Muscle layer of colon (tissue), 2 donors: ENCODE data around the gene TXN2.

Experiments
- H3K27ac ChIP-seq: one replicate; pipeline ENCODE4 v1.7.0; 2013; ENCODE audit warnings: low read depth, mild to moderate bottlenecking, low read length, moderate library complexity
- H3K27me3 ChIP-seq, 2 donors: one replicate each; pipeline ENCODE4 v1.7.0; 2013; ENCODE audit warnings: low read length in 2 of 2, mild to moderate bottlenecking in 2 of 2; ENCODE audit not compliant: insufficient read depth in 2 of 2, control insufficient read depth in 1 of 2
- H3K36me3 ChIP-seq: one replicate; pipeline ENCODE4 v1.7.0; 2013; ENCODE audit warnings: mild to moderate bottlenecking, low read length; ENCODE audit not compliant: insufficient read depth
- H3K4me1 ChIP-seq: one replicate; pipeline ENCODE4 v1.7.0; 2013; ENCODE audit warnings: mild to moderate bottlenecking, low read length; ENCODE audit not compliant: insufficient read depth
- H3K4me3 ChIP-seq, 2 donors: one replicate each; pipeline ENCODE4 v1.7.0; 2013; ENCODE audit warnings: low read length in 2 of 2, low read depth in 1 of 2, mild to moderate bottlenecking in 1 of 2, moderate library complexity in 1 of 2
- H3K9ac ChIP-seq: one replicate; pipeline ENCODE4 v1.7.0; 2013; ENCODE audit warnings: low read length
- H3K9me3 ChIP-seq: one replicate; pipeline ENCODE4 v1.7.0; 2013; ENCODE audit warnings: mild to moderate bottlenecking, low read length
- donor health status: abdominal sarcoma.
- donor health status: Adenocarcinoma of cecum.

Gene TXN2

GRCh38 chr22:36478966-36479365 lies 2.5 kb downstream of the TXN2 start:
- H3K4me3 ChIP-seq: no peak overlapping the region
- no peak overlapping the region for H3K9ac ChIP-seq
- H3K36me3 ChIP-seq: peaks cover 59% of the 10 kb centered on the region
- H3K27me3 ChIP-seq: no peaks in the 10 kb centered on the region
- H3K4me1 ChIP-seq: peaks cover 15% of the 10 kb centered on the region
- H3K27ac ChIP-seq: no peak overlapping the region
- H3K9me3 ChIP-seq: no peaks in the 10 kb centered on the region

DNA sequence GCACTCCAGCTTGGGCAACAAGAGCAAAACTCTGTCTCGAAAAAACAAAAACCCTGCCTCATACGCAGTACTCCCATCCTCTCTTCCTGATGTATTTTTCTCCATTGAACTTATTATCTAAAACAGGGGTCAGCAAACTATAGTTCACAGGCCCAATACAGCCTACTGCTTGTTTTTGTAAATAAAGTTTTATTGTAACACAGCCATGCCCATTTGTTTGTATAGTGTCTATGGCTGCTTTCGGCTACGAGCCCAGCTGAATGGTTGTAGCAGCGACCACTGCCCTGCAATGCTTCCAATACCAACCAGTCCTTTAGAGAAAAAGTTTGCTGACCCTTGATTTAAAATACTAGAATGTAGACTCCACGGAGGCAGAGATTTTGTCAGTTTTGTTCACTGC lies 6.1 kb downstream of the TXN2 start:
- Histone ChIP-seq H3K36me3 (peaks cover 69% of the 10 kb centered on the region), H3K27me3 (no peaks in the 10 kb centered on the region), H3K9ac (no peak overlapping the region), H3K4me3 (no peak overlapping the region), H3K4me1 (peaks cover 24% of the 10 kb centered on the region), H3K27ac (no peak overlapping the region), H3K9me3 (no peaks in the 10 kb centered on the region)

DNA sequence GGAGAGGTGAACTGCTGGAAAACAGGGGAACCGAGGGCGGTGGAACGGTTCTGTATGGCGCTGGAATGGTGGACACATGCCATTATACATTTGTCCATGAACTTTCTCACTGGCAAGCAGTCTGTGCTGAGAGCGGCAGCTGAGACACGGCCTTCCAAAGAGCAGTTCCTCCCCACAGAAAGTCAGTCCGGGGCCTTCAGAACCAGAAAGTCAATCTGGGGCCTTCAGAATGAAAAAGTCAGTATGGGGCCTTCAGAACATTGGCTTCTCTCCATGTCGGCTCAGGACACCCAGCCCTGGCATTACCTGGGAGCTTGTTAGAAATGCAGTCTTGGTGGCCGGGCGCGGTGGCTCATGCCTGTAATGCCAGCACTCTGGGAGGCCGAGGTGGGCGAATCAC lies 8.8 kb downstream of the TXN2 start:
- H3K36me3 ChIP-seq: peaks cover 47% of the 10 kb centered on the region
- H3K27ac ChIP-seq: peak overlapping the region; percentile 91
- H3K4me1 ChIP-seq: peaks cover 42% of the 10 kb centered on the region
- no peaks in the 10 kb centered on the region for H3K27me3 ChIP-seq
- peak overlapping the region in 1 of 2 donors; percentile 74 for H3K4me3 ChIP-seq
- peak overlapping the region; percentile 94 for H3K9ac ChIP-seq
- H3K9me3 ChIP-seq: no peaks in the 10 kb centered on the region

- H3K4me3 ChIP-seq: peak overlapping the region in 1 of 2 donors; percentile 74
- H3K4me1 ChIP-seq: peaks cover 54% of the 10 kb centered on the region
- peak overlapping the region; percentile 91 for H3K27ac ChIP-seq
- H3K27me3 ChIP-seq: no peaks in the 10 kb centered on the region
- peak overlapping the region; percentile 94 for H3K9ac ChIP-seq
- H3K36me3 ChIP-seq: peaks cover 36% of the 10 kb centered on the region
- H3K9me3 ChIP-seq: no peaks in the 10 kb centered on the region
Measured at GRCh38 chr22:36471341-36471821, 10.1 kb downstream of the TXN2 start.

GRCh38 chr22:36470994-36471331 lies 10.5 kb downstream of the TXN2 start:
- peak overlapping the region; percentile 94 for H3K9ac ChIP-seq
- peak overlapping the region in 1 of 2 donors; percentile 74 for H3K4me3 ChIP-seq
- H3K36me3 ChIP-seq: peaks cover 33% of the 10 kb centered on the region
- peak overlapping the region; percentile 91 for H3K27ac ChIP-seq
- H3K27me3 ChIP-seq: no peaks in the 10 kb centered on the region
- peaks cover 58% of the 10 kb centered on the region for H3K4me1 ChIP-seq
- H3K9me3 ChIP-seq: no peaks in the 10 kb centered on the region

- peak overlapping the region; percentile 94 for H3K9ac ChIP-seq
- H3K4me1 ChIP-seq: peaks cover 64% of the 10 kb centered on the region
- no peaks in the 10 kb centered on the region for H3K27me3 ChIP-seq
- H3K4me3 ChIP-seq: peak overlapping the region in 1 of 2 donors; percentile 74
- H3K27ac ChIP-seq: peak overlapping the region; percentile 91
- H3K9me3 ChIP-seq: no peaks in the 10 kb centered on the region
- peaks cover 27% of the 10 kb centered on the region for H3K36me3 ChIP-seq
Measured at GRCh38 chr22:36470162-36470993, 11.1 kb downstream of the TXN2 start.

GRCh38 chr22:36469094-36469710 lies 12.2 kb downstream of the TXN2 start:
- H3K27ac ChIP-seq: peak overlapping the region; percentile 91
- peaks cover 15% of the 10 kb centered on the region for H3K36me3 ChIP-seq
- H3K4me1 ChIP-seq: peaks cover 71% of the 10 kb centered on the region
- H3K9me3 ChIP-seq: no peaks in the 10 kb centered on the region
- no peaks in the 10 kb centered on the region for H3K27me3 ChIP-seq
- H3K9ac ChIP-seq: peak overlapping the region; percentile 29
- H3K4me3 ChIP-seq: no peak overlapping the region

DNA sequence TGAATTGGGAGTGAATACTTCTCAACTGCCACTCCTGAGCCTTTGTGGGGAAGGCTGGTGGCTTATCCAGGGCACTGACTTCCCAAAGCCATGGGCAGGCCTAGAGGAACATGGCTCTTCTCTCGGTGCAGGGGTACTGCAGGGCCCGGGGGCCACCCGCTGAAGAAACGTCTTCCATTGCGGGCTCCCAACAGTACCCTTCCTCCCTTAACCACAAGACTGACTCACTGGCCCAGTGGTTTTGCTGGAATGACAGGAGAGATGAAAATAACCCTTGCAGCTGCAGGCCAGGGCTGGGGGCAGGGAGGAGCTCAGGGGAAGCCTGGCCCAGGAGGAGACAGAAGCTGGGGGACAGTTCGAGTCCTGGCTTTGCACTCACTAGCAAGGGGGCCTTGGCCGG lies 13.5 kb downstream of the TXN2 start:
- Histone ChIP-seq H3K4me1 (peaks cover 59% of the 10 kb centered on the region), H3K27ac (peak overlapping the region; percentile 50), H3K9ac (no peak overlapping the region), H3K36me3 (peaks cover 6% of the 10 kb centered on the region), H3K4me3 (no peak overlapping the region), H3K27me3 (no peaks in the 10 kb centered on the region), H3K9me3 (no peaks in the 10 kb centered on the region)

- peak overlapping the region; percentile 31 for H3K9ac ChIP-seq
Measured at GRCh38 chr22:36467042-36467810, 14.2 kb downstream of the TXN2 start.

GRCh38 chr22:36466258-36466657 lies 15.2 kb downstream of the TXN2 start:
- peaks cover 5% of the 10 kb centered on the region for H3K36me3 ChIP-seq
- peaks cover 68% of the 10 kb centered on the region for H3K4me1 ChIP-seq
- no peaks in the 10 kb centered on the region for H3K27me3 ChIP-seq
- no peak overlapping the region for H3K4me3 ChIP-seq
- no peaks in the 10 kb centered on the region for H3K9me3 ChIP-seq
- peak overlapping the region; percentile 50 for H3K27ac ChIP-seq
- H3K9ac ChIP-seq: peak overlapping the region; percentile 31

More at GRCh38 chr22:36467042-36467810, 14.2 kb downstream of the TXN2 start:
- peak overlapping the region; percentile 50 for H3K27ac ChIP-seq
- no peaks in the 10 kb centered on the region for H3K27me3 ChIP-seq
- H3K9me3 ChIP-seq: no peaks in the 10 kb centered on the region
- peaks cover 62% of the 10 kb centered on the region for H3K4me1 ChIP-seq
- peaks cover 6% of the 10 kb centered on the region for H3K36me3 ChIP-seq
- H3K4me3 ChIP-seq: no peak overlapping the region
